Lower leg skin (tissue), 3 donors: ENCODE results near the gene SIGLEC9.

ENCODE experiments used
- POLR2A ChIP-seq, 2 donors: fragments of 450-650 bp; IDR thresholded peaks; one replicate each; pipeline ENCODE4 v1.6.1; 2016 to 2017; ENCODE audit warnings: antibody characterized with exemption in 2 of 2, mild to moderate bottlenecking in 1 of 2, moderate library complexity in 1 of 2
- TF ChIP-seq, protein P1 (sequence below), 3 donors: fragments of 450-650 bp; IDR thresholded peaks; one replicate each; pipeline ENCODE4 v1.5.1; 2016; ENCODE audit warnings: antibody characterized with exemption in 3 of 3, mild to moderate bottlenecking in 3 of 3, moderate library complexity in 2 of 3

DNA sequence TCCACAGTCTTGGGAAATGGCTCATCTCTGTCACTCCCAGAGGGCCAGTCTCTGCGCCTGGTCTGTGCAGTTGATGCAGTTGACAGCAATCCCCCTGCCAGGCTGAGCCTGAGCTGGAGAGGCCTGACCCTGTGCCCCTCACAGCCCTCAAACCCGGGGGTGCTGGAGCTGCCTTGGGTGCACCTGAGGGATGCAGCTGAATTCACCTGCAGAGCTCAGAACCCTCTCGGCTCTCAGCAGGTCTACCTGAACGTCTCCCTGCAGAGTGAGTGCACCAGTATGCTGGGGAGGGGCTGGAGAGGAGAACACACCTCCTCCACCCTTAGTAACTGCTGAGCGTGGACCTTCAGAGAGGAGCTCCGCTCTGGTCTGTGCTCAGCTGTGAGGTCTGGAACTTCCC, 2.3 kb downstream of the SIGLEC9 start:
- TF ChIP-seq, protein P1, sequence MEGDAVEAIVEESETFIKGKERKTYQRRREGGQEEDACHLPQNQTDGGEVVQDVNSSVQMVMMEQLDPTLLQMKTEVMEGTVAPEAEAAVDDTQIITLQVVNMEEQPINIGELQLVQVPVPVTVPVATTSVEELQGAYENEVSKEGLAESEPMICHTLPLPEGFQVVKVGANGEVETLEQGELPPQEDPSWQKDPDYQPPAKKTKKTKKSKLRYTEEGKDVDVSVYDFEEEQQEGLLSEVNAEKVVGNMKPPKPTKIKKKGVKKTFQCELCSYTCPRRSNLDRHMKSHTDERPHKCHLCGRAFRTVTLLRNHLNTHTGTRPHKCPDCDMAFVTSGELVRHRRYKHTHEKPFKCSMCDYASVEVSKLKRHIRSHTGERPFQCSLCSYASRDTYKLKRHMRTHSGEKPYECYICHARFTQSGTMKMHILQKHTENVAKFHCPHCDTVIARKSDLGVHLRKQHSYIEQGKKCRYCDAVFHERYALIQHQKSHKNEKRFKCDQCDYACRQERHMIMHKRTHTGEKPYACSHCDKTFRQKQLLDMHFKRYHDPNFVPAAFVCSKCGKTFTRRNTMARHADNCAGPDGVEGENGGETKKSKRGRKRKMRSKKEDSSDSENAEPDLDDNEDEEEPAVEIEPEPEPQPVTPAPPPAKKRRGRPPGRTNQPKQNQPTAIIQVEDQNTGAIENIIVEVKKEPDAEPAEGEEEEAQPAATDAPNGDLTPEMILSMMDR (IDR thresholded peaks at IDR 0.05): no peak
- TF ChIP-seq POLR2A (IDR thresholded peaks at IDR 0.05): no peak
